Ascending aorta (tissue), 2 donors: ENCODE results near the gene CSPG4. TPM values are rescaled to one million over a fixed set of nuclear protein-coding genes. Genes with fewer than 3 reads are reported as not detected.
A peak's percentile ranks its signal among the peaks of the same experiment; 100 is the strongest.
"Not testable (repeated sequence)": the region's sequence is repeated elsewhere in the genome, so short reads cannot be mapped to it uniquely, and the experiment has no call there.

Source experiments
- DNase-seq, 2 donors: peaks; one replicate each; pipeline ENCODE4 v3.0.0-alpha.2; 2019; ENCODE audit warnings: low spot score in 2 of 2
- H3K27ac ChIP-seq, 2 donors: fragments of 200-600 bp; sonication (generic); one replicate each; pipeline ENCODE4 v1.5.1; 2016 to 2017; ENCODE audit warnings: mild to moderate bottlenecking in 1 of 2
- H3K27me3 ChIP-seq: fragments of 200-600 bp; sonication (generic); one replicate; pipeline ENCODE4 v1.5.1; 2017
- H3K36me3 ChIP-seq, 2 donors: fragments of 200-600 bp; sonication (generic); one replicate each; pipeline ENCODE4 v1.5.1; 2016
- H3K4me1 ChIP-seq, 2 donors: fragments of 200-600 bp; sonication (generic); one replicate each; pipeline ENCODE4 v1.5.1; 2016 to 2017; ENCODE audit warnings: mild to moderate bottlenecking in 1 of 2
- H3K4me3 ChIP-seq, 2 donors: fragments of 200-600 bp; sonication (generic); one replicate each; pipeline ENCODE4 v1.5.1; 2016 to 2017; ENCODE audit warnings: mild to moderate bottlenecking in 1 of 2
- H3K9me3 ChIP-seq, 2 donors: fragments of 200-600 bp; sonication (generic); one replicate each; pipeline ENCODE4 v1.5.1; 2016
- intact Hi-C: fragments of 100-400 bp; cut with DNase I; formaldehyde crosslinking; loops from one replicate; pipeline ENCODE4 v1.15.1; 2023
- total RNA-seq: library from RNA; depleted of rRNA; stranded (reverse); fragments of >200 nt; gene quantifications from one replicate; pipeline ENCODE4 v1.1.0, GENCODE V29; 2016
- TF ChIP-seq, protein P1 (sequence below), 3 experiments: fragments of 200-600 bp in 2 of 3; fragments of 450-650 bp in 1 of 3; sonication (generic) in 2 of 3; IDR thresholded peaks; one replicate each; pipeline ENCODE4 v1.5.1; 2016 to 2019; ENCODE audit warnings: antibody characterized with exemption in 3 of 3, mild to moderate bottlenecking in 1 of 3, moderate library complexity in 1 of 3

Gene CSPG4
- total RNA-seq, 1 donor from 2014 or later = 258 TPM

DNA sequence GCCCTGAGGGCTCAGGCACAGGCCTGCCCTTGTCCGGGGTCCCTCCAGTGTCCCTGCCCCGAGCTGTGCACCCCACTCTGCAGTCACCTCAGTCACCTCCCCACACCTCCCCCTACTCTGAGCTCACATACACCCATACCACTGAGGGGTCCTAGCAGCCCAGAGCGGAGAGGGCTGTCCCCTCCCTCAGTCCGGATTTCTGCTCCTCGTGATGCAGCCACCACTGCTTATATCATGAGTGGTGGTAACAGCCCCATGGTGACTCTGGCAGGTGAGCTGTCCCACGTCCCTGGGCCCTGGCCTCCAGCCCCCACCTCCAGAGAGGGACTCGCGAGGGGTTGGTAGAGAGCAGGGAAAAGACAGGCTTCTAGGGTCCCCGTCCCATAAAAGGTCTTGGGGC is 8.0 kb downstream of the CSPG4 start:
- Histone ChIP-seq H3K36me3 (peaks cover 9 to 24% of the 10 kb centered on the region in 2 donors), H3K4me1 (peaks cover 56 to 77% of the 10 kb centered on the region in 2 donors), H3K9me3 (no peaks in the 10 kb centered on the region), H3K4me3 (peak overlapping the region; percentile 0 to 27), H3K27me3 (no peaks in the 10 kb centered on the region), H3K27ac (peak overlapping the region; percentile 91 to 94)
- TF ChIP-seq, protein P1, sequence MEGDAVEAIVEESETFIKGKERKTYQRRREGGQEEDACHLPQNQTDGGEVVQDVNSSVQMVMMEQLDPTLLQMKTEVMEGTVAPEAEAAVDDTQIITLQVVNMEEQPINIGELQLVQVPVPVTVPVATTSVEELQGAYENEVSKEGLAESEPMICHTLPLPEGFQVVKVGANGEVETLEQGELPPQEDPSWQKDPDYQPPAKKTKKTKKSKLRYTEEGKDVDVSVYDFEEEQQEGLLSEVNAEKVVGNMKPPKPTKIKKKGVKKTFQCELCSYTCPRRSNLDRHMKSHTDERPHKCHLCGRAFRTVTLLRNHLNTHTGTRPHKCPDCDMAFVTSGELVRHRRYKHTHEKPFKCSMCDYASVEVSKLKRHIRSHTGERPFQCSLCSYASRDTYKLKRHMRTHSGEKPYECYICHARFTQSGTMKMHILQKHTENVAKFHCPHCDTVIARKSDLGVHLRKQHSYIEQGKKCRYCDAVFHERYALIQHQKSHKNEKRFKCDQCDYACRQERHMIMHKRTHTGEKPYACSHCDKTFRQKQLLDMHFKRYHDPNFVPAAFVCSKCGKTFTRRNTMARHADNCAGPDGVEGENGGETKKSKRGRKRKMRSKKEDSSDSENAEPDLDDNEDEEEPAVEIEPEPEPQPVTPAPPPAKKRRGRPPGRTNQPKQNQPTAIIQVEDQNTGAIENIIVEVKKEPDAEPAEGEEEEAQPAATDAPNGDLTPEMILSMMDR (IDR thresholded peaks at IDR 0.05) = no peak
- no peak for DNase-seq
- intact Hi-C loops = no loop called here

DNA sequence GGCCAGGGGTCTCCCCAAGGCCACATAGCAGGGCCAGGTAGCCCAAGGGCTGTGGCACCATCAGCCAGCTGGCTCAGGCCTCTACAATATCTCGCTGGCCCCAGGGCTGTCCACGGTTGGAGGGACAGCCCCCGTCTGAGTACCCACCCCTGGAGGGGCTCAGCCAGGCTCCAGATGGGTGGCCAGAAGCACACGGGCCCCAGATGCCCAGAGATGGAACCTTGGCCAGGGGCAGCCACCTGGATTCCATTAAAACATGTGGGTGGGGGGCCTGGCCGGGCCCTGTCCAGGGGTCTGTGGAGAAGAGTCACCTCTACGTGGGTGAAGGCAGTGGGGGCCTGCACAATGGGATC is 8.4 kb downstream of the CSPG4 start:
- DNase-seq = no peak
- intact Hi-C loops = no loop called here
- TF ChIP-seq, protein P1 (IDR thresholded peaks at IDR 0.05) = no peak
- Histone ChIP-seq H3K36me3 (peaks cover 9 to 24% of the 10 kb centered on the region in 2 donors), H3K9me3 (no peaks in the 10 kb centered on the region), H3K4me3 (peak overlapping the region; percentile 0 to 27), H3K4me1 (peaks cover 60 to 79% of the 10 kb centered on the region in 2 donors), H3K27me3 (no peaks in the 10 kb centered on the region), H3K27ac (peak overlapping the region; percentile 91 to 94)

DNA sequence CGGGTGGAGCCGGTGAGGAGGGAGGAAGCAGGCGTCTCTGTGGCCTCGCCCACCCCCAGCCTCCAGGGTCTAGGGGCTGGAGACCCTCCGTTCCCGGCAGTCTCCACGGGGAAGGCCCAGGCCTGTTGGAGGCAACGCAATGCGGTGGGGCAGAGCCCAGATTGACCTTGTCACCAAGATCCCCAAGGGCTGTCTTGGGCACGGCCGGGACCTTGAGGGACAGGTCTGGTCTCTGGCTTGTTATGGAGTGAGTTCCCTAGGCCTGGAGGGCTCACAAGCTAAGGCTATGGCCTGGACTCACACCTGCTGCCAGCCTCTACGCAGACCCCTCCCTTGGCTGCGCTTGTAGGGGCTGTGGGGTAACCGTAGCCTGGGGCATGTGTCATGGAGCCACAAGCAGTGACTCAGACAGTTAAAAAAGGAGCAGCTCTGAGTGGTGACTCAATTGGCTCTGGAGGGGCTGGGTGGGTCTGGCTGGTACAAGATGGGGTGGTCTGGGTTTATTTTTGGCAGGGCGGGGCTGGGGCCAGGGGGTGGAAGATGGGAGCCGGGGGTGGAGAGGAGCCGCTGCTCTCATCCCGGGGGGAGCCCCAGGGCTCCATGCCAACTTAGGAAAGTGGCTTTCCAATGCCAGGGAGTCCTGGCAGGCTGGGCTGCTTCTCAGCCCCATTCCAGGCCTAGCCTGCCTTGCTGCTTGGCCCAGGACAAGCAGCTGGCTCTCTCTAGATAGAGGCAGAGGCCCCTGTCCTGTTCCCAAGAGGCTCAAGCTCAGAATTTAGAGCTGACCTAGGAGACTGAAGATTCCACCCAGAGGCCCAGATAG is 9.0 kb downstream of the CSPG4 start:
- DNase-seq, H3K27me3 ChIP-seq, intact Hi-C loops, H3K9me3 ChIP-seq: not testable (repeated sequence)
- Histone ChIP-seq H3K27ac (peak overlapping the region; percentile 92 to 94), H3K36me3 (peaks cover 9 to 18% of the 10 kb centered on the region in 2 donors), H3K4me3 (peak overlapping the region in 1 of 2 donors; percentile 27), H3K4me1 (peaks cover 58 to 79% of the 10 kb centered on the region in 2 donors)

DNA sequence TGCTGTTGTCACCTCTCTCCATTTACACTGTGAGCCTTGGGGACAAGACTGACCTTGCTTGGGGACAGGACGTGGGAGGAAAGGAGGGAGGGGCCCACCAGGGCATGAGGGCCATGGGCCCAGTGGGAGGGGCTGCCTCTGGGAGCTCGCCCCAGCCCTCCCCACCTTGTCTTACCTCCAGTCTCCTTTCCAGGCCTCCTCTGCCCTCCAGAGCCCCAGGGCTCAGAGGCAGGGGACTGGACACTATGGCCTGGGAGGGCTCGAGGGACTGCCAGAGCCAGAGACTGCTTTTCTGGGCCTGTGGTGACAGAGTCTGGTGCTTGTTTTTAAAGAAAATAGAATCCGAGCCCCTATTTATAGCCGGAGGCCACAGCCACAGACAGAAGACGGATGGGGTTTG is 10.2 kb downstream of the CSPG4 start:
- H3K27ac ChIP-seq = peak overlapping the region; percentile 94 to 97
- DNase-seq = no peak
- H3K9me3 ChIP-seq = no peaks in the 10 kb centered on the region
- H3K36me3 ChIP-seq = peaks cover 9 to 16% of the 10 kb centered on the region in 2 donors
- peaks cover 59 to 86% of the 10 kb centered on the region in 2 donors for H3K4me1 ChIP-seq
- intact Hi-C loops = no loop called here
- TF ChIP-seq, protein P1 (IDR thresholded peaks at IDR 0.05) = no peak
- H3K27me3 ChIP-seq = no peaks in the 10 kb centered on the region
- H3K4me3 ChIP-seq = peak overlapping the region in 1 of 2 donors; percentile 32

- H3K9me3 ChIP-seq, H3K27me3 ChIP-seq, DNase-seq, intact Hi-C loops: not testable (repeated sequence)
- peaks cover 58 to 86% of the 10 kb centered on the region in 2 donors for H3K4me1 ChIP-seq
- H3K27ac ChIP-seq = peak overlapping the region; percentile 94 to 97
- peak overlapping the region in 1 of 2 donors; percentile 9 for H3K4me3 ChIP-seq
- peaks cover 4 to 16% of the 10 kb centered on the region in 2 donors for H3K36me3 ChIP-seq
Observed at GRCh38 chr15:75701071-75702003, 11.3 kb downstream of the CSPG4 start.

DNA sequence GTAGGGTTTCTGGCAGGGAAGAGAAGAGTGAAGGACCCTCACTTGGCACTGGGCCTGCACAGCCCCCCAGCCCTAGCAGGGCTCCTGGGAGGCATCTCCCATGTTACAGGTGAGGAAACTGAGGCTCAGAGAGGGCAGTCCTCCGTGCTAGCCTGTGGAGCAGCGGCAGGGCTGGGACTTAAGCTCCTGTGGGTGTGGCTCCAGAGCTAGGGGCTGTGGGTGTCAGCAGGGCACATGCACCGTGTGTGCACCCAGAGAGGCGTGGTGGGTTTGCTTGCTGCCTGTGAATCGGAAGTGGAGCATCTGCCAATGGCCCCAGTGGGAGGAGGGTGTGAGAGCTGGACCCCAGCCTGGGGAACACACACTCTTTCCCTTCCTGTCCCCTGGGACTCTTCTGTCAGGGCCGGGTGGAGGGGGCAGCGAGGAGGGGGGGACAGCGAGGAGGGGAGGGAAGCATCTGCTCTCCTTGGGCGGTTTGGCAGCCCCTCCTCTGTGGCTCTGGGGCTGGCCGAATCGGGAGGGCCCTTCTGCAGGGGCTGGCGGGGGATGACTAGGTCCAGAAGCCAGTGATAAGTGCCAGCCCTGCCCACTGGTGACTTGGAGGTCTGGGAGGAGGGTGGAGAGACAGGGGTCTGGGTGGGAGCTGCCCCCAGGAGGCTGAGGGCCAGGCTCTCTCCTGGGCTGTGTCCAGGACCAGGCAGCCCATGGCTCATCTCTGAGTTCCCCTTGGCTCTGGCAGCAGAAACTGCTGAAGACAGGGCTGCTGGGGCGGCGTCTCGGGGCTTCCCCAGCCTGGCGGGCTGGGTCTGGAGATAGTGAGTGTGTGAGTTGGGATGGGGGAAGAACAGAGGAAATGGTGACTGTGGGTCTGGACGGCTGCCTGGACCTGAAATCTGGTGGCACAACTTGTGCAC is 12.4 kb downstream of the CSPG4 start:
- intact Hi-C loops = loop anchor here (5.0 kb wide), 1 partner anchor 243 kb away; no protein-coding TSS in a partner anchor
- not testable (repeated sequence) for H3K27me3 ChIP-seq, H3K9me3 ChIP-seq
- H3K27ac ChIP-seq = peak overlapping the region; percentile 94 to 97
- H3K4me3 ChIP-seq = peak overlapping the region in 1 of 2 donors; percentile 16
- H3K4me1 ChIP-seq = peaks cover 61 to 86% of the 10 kb centered on the region in 2 donors
- peak; percentile 56 to 91 for DNase-seq
- peaks cover 0 to 12% of the 10 kb centered on the region in 2 donors for H3K36me3 ChIP-seq

- intact Hi-C loops = loop anchor here (5.0 kb wide), 1 partner anchor 242 kb away; no protein-coding TSS in a partner anchor
- Histone ChIP-seq H3K27ac (peak overlapping the region; percentile 94 to 97), H3K4me1 (peaks cover 62 to 86% of the 10 kb centered on the region in 2 donors), H3K4me3 (peak overlapping the region in 1 of 2 donors; percentile 0)
- H3K9me3 ChIP-seq, H3K27me3 ChIP-seq, DNase-seq, H3K36me3 ChIP-seq: not testable (repeated sequence)
Observed at GRCh38 chr15:75699517-75699916, 13.1 kb downstream of the CSPG4 start.

- Histone ChIP-seq H3K36me3 (peaks cover 0 to 13% of the 10 kb centered on the region in 2 donors), H3K4me3 (peak overlapping the region in 1 of 2 donors; percentile 27), H3K27ac (peak overlapping the region; percentile 94 to 97), H3K4me1 (peaks cover 68 to 91% of the 10 kb centered on the region in 2 donors)
- DNase-seq, H3K27me3 ChIP-seq, H3K9me3 ChIP-seq: not testable (repeated sequence)
- intact Hi-C loops = loop anchor here (5.0 kb wide), 1 partner anchor 241 kb away; no protein-coding TSS in a partner anchor
Observed at GRCh38 chr15:75697974-75698747, 14.5 kb downstream of the CSPG4 start.
